22Rv1 (cell line): ENCODE results near the gene CAMK2D.

Experiments
- CTCF ChIP-seq: fragments of 450-650 bp; IDR thresholded peaks from 2 replicates; pipeline ENCODE4 v1.5.1; 2017; ENCODE audit warnings: mild to moderate bottlenecking
- ZFX ChIP-seq: fragments of 450-650 bp; IDR thresholded peaks from 2 replicates; pipeline ENCODE4 v1.6.1; 2017; ENCODE audit warnings: antibody characterized with exemption, borderline replicate concordance

GRCh38 chr4:113769744-113770143 lies 8.2 kb upstream of the CAMK2D start:
- TF ChIP-seq CTCF, result no peak
- TF ChIP-seq ZFX, result no peak
